Measurements from ENCODE around the gene RTL5.
"Not testable (repeated sequence)": the region's sequence is repeated elsewhere in the genome, so short reads cannot be mapped to it uniquely, and the experiment has no call there.

The RTL5 gene
- long read RNA-seq, result 0 reads

GRCh38 chrX:72131317-72132294, at the start of gene RTL5:
Gene RTL5, minus strand, starts transcription at chrX:72131915.
- TF ChIP-seq CTCF (IDR thresholded peaks at IDR 0.05; ENCODE audit: insufficient read depth, low read length) (no peak), SPI1 (IDR thresholded peaks at IDR 0.05; ENCODE audit: borderline replicate concordance, low read depth) (peak; percentile 75)
- peak; percentile 57 to 60 for DNase-seq (ENCODE audit: low read depth in 1 of 2, low spot score in 1 of 2)
- H3K4me3 ChIP-seq (replicated peaks; ENCODE audit: insufficient read depth, low read length), result peak within 1 kb of the TSS; percentile 26
- peaks cover 7% of the 10 kb centered on the region for H3K27me3 ChIP-seq (ENCODE audit: insufficient read depth, poor library complexity, severe bottlenecking)
- no peak within 1 kb of the TSS for H3K27ac ChIP-seq (replicated peaks)

- Histone ChIP-seq H3K27me3 (ENCODE audit: insufficient read depth, poor library complexity, severe bottlenecking) (no peaks in the 10 kb centered on the region), H3K27ac (replicated peaks) (peak overlapping the region; percentile 91), H3K4me3 (replicated peaks; ENCODE audit: insufficient read depth, low read length) (no peak overlapping the region)
- no peak for TF ChIP-seq POLR2AphosphoS5 (IDR thresholded peaks at IDR 0.05; ENCODE audit: low read depth)
- TF ChIP-seq GABPA (IDR thresholded peaks at IDR 0.05; ENCODE audit: low read depth), result no peak
- no peak for TF ChIP-seq CTCF (IDR thresholded peaks at IDR 0.05; ENCODE audit: insufficient read depth, low read length)
- no peak for TF ChIP-seq REST (IDR thresholded peaks at IDR 0.05; ENCODE audit: insufficient replicate concordance, low read depth)
- no peak for TF ChIP-seq SPI1 (IDR thresholded peaks at IDR 0.05; ENCODE audit: borderline replicate concordance, low read depth)
- DNase-seq (ENCODE audit: low read depth in 1 of 2, low spot score in 1 of 2), result peak in 1 of 2 experiments; percentile 11
Observed at GRCh38 chrX:72180539-72180938, 48.8 kb upstream of the RTL5 start.

- TF ChIP-seq CTCF (IDR thresholded peaks at IDR 0.05; ENCODE audit: insufficient read depth, low read length) (no peak), GABPA (IDR thresholded peaks at IDR 0.05; ENCODE audit: low read depth) (no peak), REST (IDR thresholded peaks at IDR 0.05; ENCODE audit: insufficient replicate concordance, low read depth) (no peak), POLR2AphosphoS5 (IDR thresholded peaks at IDR 0.05; ENCODE audit: low read depth) (no peak), SPI1 (IDR thresholded peaks at IDR 0.05; ENCODE audit: borderline replicate concordance, low read depth) (no peak)
- DNase-seq (ENCODE audit: low read depth in 1 of 2, low spot score in 1 of 2), result no peak
- Histone ChIP-seq H3K4me3 (replicated peaks; ENCODE audit: insufficient read depth, low read length) (no peak overlapping the region), H3K27me3 (ENCODE audit: insufficient read depth, poor library complexity, severe bottlenecking) (no peaks in the 10 kb centered on the region), H3K27ac (replicated peaks) (no peak overlapping the region)
Observed at GRCh38 chrX:72176981-72177380, 45.3 kb upstream of the RTL5 start.

- not testable (repeated sequence) for H3K4me3 ChIP-seq (replicated peaks; ENCODE audit: insufficient read depth, low read length); DNase-seq (ENCODE audit: low read depth in 1 of 2, low spot score in 1 of 2); H3K27ac ChIP-seq (replicated peaks); H3K27me3 ChIP-seq (ENCODE audit: insufficient read depth, poor library complexity, severe bottlenecking)
Observed at GRCh38 chrX:72176289-72176688, 44.6 kb upstream of the RTL5 start.

Measured in HL-60 (cell line).